GM18858 (cell line): ENCODE results near the gene CD320.
"Not testable (repeated sequence)": the region's sequence is repeated elsewhere in the genome, so short reads cannot be mapped to it uniquely, and the experiment has no call there.

Experiments
- ATAC-seq: cut with Tn5 transposase; IDR thresholded peaks from one replicate; pipeline ENCODE4 v1.9.1; 2021; ENCODE audit not compliant: unreplicated experiment

Gene CD320

GRCh38 chr19:8333767-8334457 is 25.8 kb upstream of the CD320 start:
- no peak for ATAC-seq

- ATAC-seq = no peak
These were observed 25.0 kb upstream of the CD320 start for GRCh38 chr19:8332976-8333766.

GRCh38 chr19:8331263-8331845 is 23.2 kb upstream of the CD320 start:
- ATAC-seq = no peak

GRCh38 chr19:8329996-8330395 is 21.8 kb upstream of the CD320 start:
- no peak for ATAC-seq

GRCh38 chr19:8325454-8325853 is 17.3 kb upstream of the CD320 start:
- ATAC-seq = no peak

GRCh38 chr19:8324186-8325050 is 16.3 kb upstream of the CD320 start:
- ATAC-seq = no peak

- ATAC-seq = no peak
These were observed 15.6 kb upstream of the CD320 start for GRCh38 chr19:8323781-8324185.

- no peak for ATAC-seq
These were observed 14.5 kb upstream of the CD320 start for GRCh38 chr19:8322638-8322997.

- no peak for ATAC-seq
These were observed 14.0 kb upstream of the CD320 start for GRCh38 chr19:8321986-8322637.

- no peak for ATAC-seq
These were observed 13.2 kb upstream of the CD320 start, which contains the start of the genes NDUFA7 and RPS28 for GRCh38 chr19:8321067-8321985. TSS of gene NDUFA7 (minus strand) at chr19:8321375. CDS start at chr19:8321358, 17 bp downstream. TSS of gene RPS28 (plus strand) at chr19:8321496. CDS start at chr19:8321531, 35 bp downstream.

GRCh38 chr19:8320564-8321066 is 12.5 kb upstream of the CD320 start:
- no peak for ATAC-seq

- ATAC-seq = no peak
These were observed 11.8 kb upstream of the CD320 start for GRCh38 chr19:8319807-8320520.

GRCh38 chr19:8318835-8319234 is 10.7 kb upstream of the CD320 start:
- not testable (repeated sequence) for ATAC-seq

GRCh38 chr19:8316351-8317125 is 8.4 kb upstream of the CD320 start:
- no peak for ATAC-seq

GRCh38 chr19:8314981-8315640 is 7.0 kb upstream of the CD320 start:
- ATAC-seq = not testable (repeated sequence)

- no peak for ATAC-seq
These were observed 3.5 kb upstream of the CD320 start for GRCh38 chr19:8311461-8312260.
